Measurements from ENCODE around the gene MAU2. TPM values are rescaled to one million over a fixed set of nuclear protein-coding genes. Genes with fewer than 3 reads are reported as not detected.

Gene MAU2
- total and polyA plus RNA-seq, 2 of the 13 experiments (the other 11 are each of a cell fraction or from before 2014, with no cell fraction given) = 16.8 to 33.8 TPM

GRCh38 chr19:19303411-19303810 is 17.2 kb upstream of the MAU2 start (continued):
- TF ChIP-seq PTBP1 (IDR thresholded peaks at IDR 0.05; ENCODE audit: low read depth, low read length, poor library complexity, severe bottlenecking) (no peak), SMAD1 (CRISPR knock-in tag; IDR thresholded peaks at IDR 0.05; ENCODE audit: borderline replicate concordance, low read depth) (no peak), AGO1 (IDR thresholded peaks at IDR 0.05; ENCODE audit: low read depth, low read length, poor library complexity, severe bottlenecking) (no peak), GTF3A (CRISPR knock-in tag; conservative IDR thresholded peaks at IDR 0.05) (no peak), BATF2 (CRISPR knock-in tag; IDR thresholded peaks at IDR 0.05) (no peak), ZNF558 (CRISPR knock-in tag; IDR thresholded peaks at IDR 0.05; ENCODE audit: borderline replicate concordance) (no peak), KAT7 (CRISPR knock-in tag; IDR thresholded peaks at IDR 0.05; ENCODE audit: borderline replicate concordance) (no peak), EP300 (IDR thresholded peaks at IDR 0.05; ENCODE audit: low read depth in 2 of 2, low read length in 2 of 2) (no peak), EP300 (CRISPR knock-in tag; IDR thresholded peaks at IDR 0.05; ENCODE audit: borderline replicate concordance) (no peak)
- TF ChIP-seq, protein P1, sequence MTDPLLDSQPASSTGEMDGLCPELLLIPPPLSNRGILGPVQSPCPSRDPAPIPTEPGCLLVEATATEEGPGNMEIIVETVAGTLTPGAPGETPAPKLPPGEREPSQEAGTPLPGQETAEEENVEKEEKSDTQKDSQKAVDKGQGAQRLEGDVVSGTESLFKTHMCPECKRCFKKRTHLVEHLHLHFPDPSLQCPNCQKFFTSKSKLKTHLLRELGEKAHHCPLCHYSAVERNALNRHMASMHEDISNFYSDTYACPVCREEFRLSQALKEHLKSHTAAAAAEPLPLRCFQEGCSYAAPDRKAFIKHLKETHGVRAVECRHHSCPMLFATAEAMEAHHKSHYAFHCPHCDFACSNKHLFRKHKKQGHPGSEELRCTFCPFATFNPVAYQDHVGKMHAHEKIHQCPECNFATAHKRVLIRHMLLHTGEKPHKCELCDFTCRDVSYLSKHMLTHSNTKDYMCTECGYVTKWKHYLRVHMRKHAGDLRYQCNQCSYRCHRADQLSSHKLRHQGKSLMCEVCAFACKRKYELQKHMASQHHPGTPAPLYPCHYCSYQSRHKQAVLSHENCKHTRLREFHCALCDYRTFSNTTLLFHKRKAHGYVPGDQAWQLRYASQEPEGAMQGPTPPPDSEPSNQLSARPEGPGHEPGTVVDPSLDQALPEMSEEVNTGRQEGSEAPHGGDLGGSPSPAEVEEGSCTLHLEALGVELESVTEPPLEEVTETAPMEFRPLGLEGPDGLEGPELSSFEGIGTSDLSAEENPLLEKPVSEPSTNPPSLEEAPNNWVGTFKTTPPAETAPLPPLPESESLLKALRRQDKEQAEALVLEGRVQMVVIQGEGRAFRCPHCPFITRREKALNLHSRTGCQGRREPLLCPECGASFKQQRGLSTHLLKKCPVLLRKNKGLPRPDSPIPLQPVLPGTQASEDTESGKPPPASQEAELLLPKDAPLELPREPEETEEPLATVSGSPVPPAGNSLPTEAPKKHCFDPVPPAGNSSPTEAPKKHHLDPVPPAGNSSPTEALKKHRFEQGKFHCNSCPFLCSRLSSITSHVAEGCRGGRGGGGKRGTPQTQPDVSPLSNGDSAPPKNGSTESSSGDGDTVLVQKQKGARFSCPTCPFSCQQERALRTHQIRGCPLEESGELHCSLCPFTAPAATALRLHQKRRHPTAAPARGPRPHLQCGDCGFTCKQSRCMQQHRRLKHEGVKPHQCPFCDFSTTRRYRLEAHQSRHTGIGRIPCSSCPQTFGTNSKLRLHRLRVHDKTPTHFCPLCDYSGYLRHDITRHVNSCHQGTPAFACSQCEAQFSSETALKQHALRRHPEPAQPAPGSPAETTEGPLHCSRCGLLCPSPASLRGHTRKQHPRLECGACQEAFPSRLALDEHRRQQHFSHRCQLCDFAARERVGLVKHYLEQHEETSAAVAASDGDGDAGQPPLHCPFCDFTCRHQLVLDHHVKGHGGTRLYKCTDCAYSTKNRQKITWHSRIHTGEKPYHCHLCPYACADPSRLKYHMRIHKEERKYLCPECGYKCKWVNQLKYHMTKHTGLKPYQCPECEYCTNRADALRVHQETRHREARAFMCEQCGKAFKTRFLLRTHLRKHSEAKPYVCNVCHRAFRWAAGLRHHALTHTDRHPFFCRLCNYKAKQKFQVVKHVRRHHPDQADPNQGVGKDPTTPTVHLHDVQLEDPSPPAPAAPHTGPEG (CRISPR knock-in tag; IDR thresholded peaks at IDR 0.05) = no peak
- TF ChIP-seq, protein P2, sequence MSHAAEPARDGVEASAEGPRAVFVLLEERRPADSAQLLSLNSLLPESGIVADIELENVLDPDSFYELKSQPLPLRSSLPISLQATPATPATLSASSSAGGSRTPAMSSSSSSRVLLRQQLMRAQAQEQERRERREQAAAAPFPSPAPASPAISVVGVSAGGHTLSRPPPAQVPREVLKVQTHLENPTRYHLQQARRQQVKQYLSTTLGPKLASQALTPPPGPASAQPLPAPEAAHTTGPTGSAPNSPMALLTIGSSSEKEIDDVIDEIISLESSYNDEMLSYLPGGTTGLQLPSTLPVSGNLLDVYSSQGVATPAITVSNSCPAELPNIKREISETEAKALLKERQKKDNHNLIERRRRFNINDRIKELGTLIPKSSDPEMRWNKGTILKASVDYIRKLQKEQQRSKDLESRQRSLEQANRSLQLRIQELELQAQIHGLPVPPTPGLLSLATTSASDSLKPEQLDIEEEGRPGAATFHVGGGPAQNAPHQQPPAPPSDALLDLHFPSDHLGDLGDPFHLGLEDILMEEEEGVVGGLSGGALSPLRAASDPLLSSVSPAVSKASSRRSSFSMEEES (CRISPR knock-in tag; IDR thresholded peaks at IDR 0.05) = no peak

Measured in HepG2 (cell line).